H9 (cell line): ENCODE measurements around the gene IRX2. TPM values are rescaled to one million over a fixed set of nuclear protein-coding genes. Genes with fewer than 3 reads are reported as not detected.

Experiments used
- DNase-seq: peaks from one replicate; pipeline ENCODE4 v3.0.0-alpha.2; 2017
- H2AFZ ChIP-seq: one replicate; pipeline ENCODE4 v1.6.1; 2013; ENCODE audit warnings: mild to moderate bottlenecking, low read length, control low read depth, moderate library complexity
- H2AK5ac ChIP-seq: 2 replicates; pipeline ENCODE4 v1.6.1; 2013; ENCODE audit warnings: low read length, control low read depth, mixed read lengths; ENCODE audit not compliant: insufficient read length
- H2BK120ac ChIP-seq: one replicate; pipeline ENCODE4 v1.6.1; 2013; ENCODE audit warnings: low read depth, mild to moderate bottlenecking, low read length, control low read depth, inconsistent platforms; ENCODE audit not compliant: poor library complexity, severe bottlenecking
- H2BK12ac ChIP-seq: 2 replicates; pipeline ENCODE4 v1.6.1; 2013; ENCODE audit warnings: low read length, control low read depth, mixed read lengths, low read depth; ENCODE audit not compliant: insufficient read length
- H2BK15ac ChIP-seq: 2 replicates; pipeline ENCODE4 v1.6.1; 2013; ENCODE audit warnings: low read depth, low read length, control low read depth
- H2BK20ac ChIP-seq: one replicate; pipeline ENCODE4 v1.6.1; 2013; ENCODE audit warnings: low read depth, mild to moderate bottlenecking, low read length, control low read depth, inconsistent platforms; ENCODE audit not compliant: poor library complexity, severe bottlenecking
- H2BK5ac ChIP-seq: 2 replicates; pipeline ENCODE4 v1.6.1; 2013; ENCODE audit warnings: low read length, control low read depth, mixed read lengths; ENCODE audit not compliant: insufficient read length
- H3K14ac ChIP-seq: 2 replicates; pipeline ENCODE4 v1.6.1; 2013; ENCODE audit warnings: low read length, control low read depth; ENCODE audit not compliant: insufficient read depth
- H3K18ac ChIP-seq: 2 replicates; pipeline ENCODE4 v1.6.1; 2013; ENCODE audit warnings: low read depth, mild to moderate bottlenecking, mixed read lengths, low read length, control low read depth; ENCODE audit not compliant: insufficient read length
- H3K23ac ChIP-seq: 2 replicates; pipeline ENCODE4 v1.6.1; 2013; ENCODE audit warnings: low read length, control low read depth, mixed read lengths, low read depth; ENCODE audit not compliant: insufficient read length
- H3K23me2 ChIP-seq: 2 replicates; pipeline ENCODE4 v1.6.1; 2013; ENCODE audit warnings: low read depth, mild to moderate bottlenecking, mixed read lengths, low read length, control low read depth; ENCODE audit not compliant: insufficient read length, poor library complexity, severe bottlenecking
- H3K27ac ChIP-seq: 2 replicates; pipeline ENCODE4 v1.5.1; 2013; ENCODE audit warnings: low read length, control low read depth, mixed read lengths, low read depth; ENCODE audit not compliant: insufficient read length
- H3K27me3 ChIP-seq: 2 replicates; pipeline ENCODE4 v1.6.1; 2013; ENCODE audit warnings: low read length, control low read depth, inconsistent platforms; ENCODE audit not compliant: insufficient read depth
- H3K4ac ChIP-seq: 2 replicates; pipeline ENCODE4 v1.6.1; 2013; ENCODE audit warnings: low read depth, mild to moderate bottlenecking, control low read depth, inconsistent platforms, low read length, moderate library complexity
- H3K4me1 ChIP-seq: 2 replicates; pipeline ENCODE4 v1.6.1; 2013; ENCODE audit warnings: low read length, control low read depth, inconsistent platforms; ENCODE audit not compliant: insufficient read depth
- H3K4me2 ChIP-seq: 2 replicates; pipeline ENCODE4 v1.6.1; 2013; ENCODE audit warnings: low read length, control low read depth, mixed read lengths; ENCODE audit not compliant: insufficient read length, insufficient read depth
- H3K56ac ChIP-seq: 2 replicates; pipeline ENCODE4 v1.6.1; 2013; ENCODE audit warnings: low read depth, mild to moderate bottlenecking, mixed read lengths, low read length, control low read depth; ENCODE audit not compliant: insufficient read length
- H3K79me1 ChIP-seq: 2 replicates; pipeline ENCODE4 v1.6.1; 2013; ENCODE audit warnings: low read depth, mild to moderate bottlenecking, moderate library complexity, low read length, control low read depth, inconsistent platforms; ENCODE audit not compliant: insufficient read depth, poor library complexity, severe bottlenecking
- H3K79me2 ChIP-seq: 2 replicates; pipeline ENCODE4 v1.6.1; 2013; ENCODE audit warnings: low read length, control low read depth, inconsistent platforms; ENCODE audit not compliant: insufficient read depth
- H3K9ac ChIP-seq: 2 replicates; pipeline ENCODE4 v1.6.1; 2013; ENCODE audit warnings: low read length, control low read depth, mixed read lengths; ENCODE audit not compliant: insufficient read length; ENCODE audit errors: extremely low read depth
- H3K9me3 ChIP-seq: one replicate; pipeline ENCODE4 v1.6.1; 2013; ENCODE audit warnings: low read depth, low read length, inconsistent platforms; ENCODE audit not compliant: control insufficient read depth
- H3T11ph ChIP-seq: one replicate; pipeline ENCODE4 v1.6.1; 2013; ENCODE audit warnings: mild to moderate bottlenecking, low read length, control low read depth, inconsistent platforms
- H4K20me1 ChIP-seq: one replicate; pipeline ENCODE4 v1.6.1; 2013; ENCODE audit not compliant: control insufficient read depth, insufficient read length, insufficient read depth
- H4K5ac ChIP-seq: 2 replicates; pipeline ENCODE4 v1.6.1; 2013; ENCODE audit warnings: low read depth, mild to moderate bottlenecking, mixed read lengths, low read length, control low read depth; ENCODE audit not compliant: insufficient read length
- H4K8ac ChIP-seq: replicated peaks from 2 replicates; pipeline ENCODE4 v1.6.1; 2013; ENCODE audit warnings: low read length, control low read depth, mixed read lengths, low read depth; ENCODE audit not compliant: insufficient read length
- H4K91ac ChIP-seq: 2 replicates; pipeline ENCODE4 v1.6.1; 2013; ENCODE audit warnings: low read depth, mild to moderate bottlenecking, moderate library complexity, mixed read lengths, low read length, control low read depth; ENCODE audit not compliant: insufficient read length
- H3K27ac Mint-ChIP-seq, 3 experiments: 2 replicates in 2 of 3; 3 replicates in 1 of 3; pipeline ENCODE4 v1.8.0; 2020 to 2021; ENCODE audit warnings: mixed read lengths in 3 of 3, mild to moderate bottlenecking in 1 of 3, moderate library complexity in 1 of 3
- H3K27me3 Mint-ChIP-seq: 2 replicates; pipeline ENCODE4 v1.8.0; 2021; ENCODE audit warnings: low read depth, mild to moderate bottlenecking, moderate library complexity, mixed read lengths
- H3K36me3 Mint-ChIP-seq, 3 experiments: 2 replicates in 2 of 3; 3 replicates in 1 of 3; pipeline ENCODE4 v1.8.0; 2020 to 2021; ENCODE audit warnings: low read depth in 3 of 3, mixed read lengths in 3 of 3; ENCODE audit not compliant: insufficient read depth in 1 of 3
- H3K4me1 Mint-ChIP-seq, 2 experiments: 2 replicates each; pipeline ENCODE4 v1.8.0; 2020; ENCODE audit warnings: mixed read lengths in 2 of 2
- H3K4me3 Mint-ChIP-seq, 2 experiments: 2 replicates in 1 of 2; 3 replicates in 1 of 2; pipeline ENCODE4 v1.8.0; 2020 to 2021; ENCODE audit warnings: mild to moderate bottlenecking in 2 of 2, mixed read lengths in 2 of 2, moderate library complexity in 1 of 2
- H3K9me3 Mint-ChIP-seq, 2 experiments: 2 replicates in 1 of 2; 3 replicates in 1 of 2; pipeline ENCODE4 v1.8.0; 2020; ENCODE audit warnings: mild to moderate bottlenecking in 2 of 2, mixed read lengths in 2 of 2, moderate library complexity in 1 of 2
- CTCF ChIP-seq: fragments of 200-600 bp; sonication (generic); conservative IDR thresholded peaks from 3 replicates; pipeline ENCODE4 v1.8.0; 2021; ENCODE audit warnings: antibody characterized with exemption, mild to moderate bottlenecking
- WGBS: extraction: QIAGEN DNeasy Blood & Tissue Kit; methylation state at CpG from one replicate; pipeline ENCODE4 v1.1.7; 2013; ENCODE audit warnings: missing lambda C conversion rate, low lambda C conversion rate, mixed read lengths; ENCODE audit not compliant: insufficient read length; ENCODE audit errors: extremely low coverage; 5-methylcytosine and 5-hydroxymethylcytosine counted together
- total RNA-seq: library from RNA; stranded (reverse); gene quantifications from 2 replicates; pipeline ENCODE4 v1.2.1, GENCODE V29; 2021

The IRX2 gene
- total RNA-seq, 1 experiment from 2014 or later: 91.6 TPM

GRCh38 chr5:2779459-2779858 lies 28.0 kb upstream of the IRX2 start:
- Histone ChIP-seq H3K14ac (no peak overlapping the region), H2BK12ac (no peak overlapping the region), H3K79me2 (no peaks in the 10 kb centered on the region), H3K4me2 (no peak overlapping the region), H3K4ac (no peak overlapping the region), H2AK5ac (no peak overlapping the region), H4K8ac (no peak overlapping the region), H3K79me1 (no peaks in the 10 kb centered on the region), H2BK120ac (no peak overlapping the region), H3K18ac (no peak overlapping the region), H3K9me3 (no peaks in the 10 kb centered on the region), H3K56ac (no peak overlapping the region), H4K20me1 (no peaks in the 10 kb centered on the region), H3K23ac (no peak overlapping the region), H3T11ph (no peak overlapping the region), H2BK15ac (no peak overlapping the region), H3K23me2 (no peaks in the 10 kb centered on the region), H4K91ac (no peak overlapping the region), H3K9ac (no peak overlapping the region), H2BK5ac (no peak overlapping the region), H3K4me1 (peaks cover 10% of the 10 kb centered on the region; the same call in 1 of the 2 replicates), H3K27me3 (no peaks in the 10 kb centered on the region), H2AFZ (no peak overlapping the region), H2BK20ac (no peak overlapping the region), H4K5ac (no peak overlapping the region), H3K27ac (no peak overlapping the region)
- Mint-ChIP-seq H3K4me3 (no peak overlapping the region), H3K27ac (no peak overlapping the region; a peak in 1 of 7 replicates), H3K27me3 (peaks cover 10% of the 10 kb centered on the region), H3K9me3 (peaks cover 6 to 7% of the 10 kb centered on the region in 2 experiments), H3K36me3 (peaks cover 1 to 6% (median 5%) of the 10 kb centered on the region in 3 experiments; a peak in 5 of 7 replicates), H3K4me1 (peaks cover 11 to 21% of the 10 kb centered on the region in 2 experiments)
- DNase-seq: no peak
- WGBS: no CpG with 5 or more reads among the region's 9 CpGs
- no peak for TF ChIP-seq CTCF
